Measurements from ENCODE around the gene IRS1.

Gene IRS1

GRCh38 chr2:226721541-226721940 is 78.1 kb downstream of the IRS1 start:
- peak; percentile 51 for DNase-seq (ENCODE audit: low read depth)

DNA sequence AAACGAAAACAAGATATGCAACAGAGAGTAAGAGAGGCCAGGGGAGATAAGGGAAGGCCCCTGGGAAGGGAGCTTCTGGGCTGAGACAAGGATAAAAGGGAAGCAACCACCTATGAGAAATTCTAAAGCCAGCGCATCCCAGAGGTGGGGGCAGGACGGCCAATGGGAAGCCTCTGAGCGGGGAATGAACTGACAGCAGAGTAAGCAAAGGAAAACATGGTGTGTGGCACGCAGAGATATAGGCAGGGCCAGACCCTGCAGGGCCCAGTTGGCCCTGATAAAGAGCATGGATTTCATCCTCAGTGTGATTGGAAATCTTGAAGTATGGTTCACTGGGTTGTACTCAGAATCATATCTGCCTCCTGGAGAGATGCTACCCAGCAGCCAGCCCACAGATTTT is 78.7 kb downstream of the IRS1 start:
- peak; percentile 34 for DNase-seq (ENCODE audit: low read depth)

DNA sequence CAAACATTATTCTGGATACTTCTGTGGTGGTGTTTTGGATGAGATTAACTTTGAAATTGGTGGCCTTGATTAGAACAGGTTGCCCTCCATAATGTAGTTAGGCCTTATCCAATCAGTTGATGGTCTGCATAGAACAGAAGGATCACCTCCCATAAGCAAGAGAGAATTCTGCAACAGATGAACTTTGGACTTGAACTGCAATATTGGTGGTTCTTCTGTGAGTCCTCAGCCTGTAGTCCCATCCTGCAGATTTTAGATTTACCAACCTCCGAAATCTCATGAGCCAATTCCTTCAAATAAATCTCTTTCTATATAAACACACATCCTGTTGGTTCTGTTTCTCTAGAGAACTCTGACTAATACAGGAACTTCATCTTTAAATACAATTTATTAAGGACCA is 81.9 kb downstream of the IRS1 start:
- DNase-seq (ENCODE audit: low read depth) = no peak

- DNase-seq (ENCODE audit: low read depth) = no peak
These were observed 83.5 kb downstream of the IRS1 start for GRCh38 chr2:226716126-226716525.

GRCh38 chr2:226715347-226715990 is 84.2 kb downstream of the IRS1 start:
- no peak for DNase-seq (ENCODE audit: low read depth)

DNA sequence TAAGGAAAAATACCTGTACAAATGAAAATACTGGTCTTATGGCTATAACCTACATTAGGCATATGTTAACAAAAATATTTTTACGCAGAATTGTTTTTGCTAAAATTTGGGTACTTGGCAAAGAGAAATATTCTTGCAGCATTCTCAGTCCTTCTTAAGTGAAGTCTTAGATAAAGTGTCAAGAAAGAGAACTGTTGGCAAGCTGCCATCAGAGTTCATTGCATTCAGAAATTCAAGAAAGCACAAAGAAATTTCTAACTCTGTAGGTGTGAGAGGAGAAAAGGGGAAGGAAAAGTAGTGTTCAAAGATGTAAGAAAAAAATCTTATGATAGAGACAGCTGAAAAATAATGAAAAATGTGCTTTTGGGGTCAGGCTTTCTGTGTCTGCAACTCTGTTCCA is 86.7 kb downstream of the IRS1 start:
- DNase-seq (ENCODE audit: low read depth) = no peak

GRCh38 chr2:226711606-226712296 is 87.9 kb downstream of the IRS1 start:
- no peak for DNase-seq (ENCODE audit: low read depth)

DNA sequence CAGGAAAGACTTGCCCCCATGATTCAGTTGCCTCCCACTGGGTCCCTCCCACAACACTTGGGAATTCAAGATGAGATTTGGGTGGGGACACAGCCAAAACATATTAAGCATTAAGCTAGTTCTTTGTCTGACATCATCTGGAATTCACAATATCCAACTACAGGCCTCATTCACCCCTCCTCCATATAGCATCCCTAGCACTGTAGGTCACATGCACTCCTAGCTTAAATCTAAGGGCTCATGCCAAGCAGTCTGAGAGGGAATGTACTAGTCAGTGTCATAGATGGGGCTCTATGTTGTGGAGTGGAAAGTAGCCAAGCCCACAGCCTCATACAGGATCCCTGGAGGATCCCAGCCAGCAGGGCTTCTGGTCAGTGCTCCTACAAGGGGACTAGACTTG is 92.1 kb downstream of the IRS1 start:
- no peak for DNase-seq (ENCODE audit: low read depth)

DNA sequence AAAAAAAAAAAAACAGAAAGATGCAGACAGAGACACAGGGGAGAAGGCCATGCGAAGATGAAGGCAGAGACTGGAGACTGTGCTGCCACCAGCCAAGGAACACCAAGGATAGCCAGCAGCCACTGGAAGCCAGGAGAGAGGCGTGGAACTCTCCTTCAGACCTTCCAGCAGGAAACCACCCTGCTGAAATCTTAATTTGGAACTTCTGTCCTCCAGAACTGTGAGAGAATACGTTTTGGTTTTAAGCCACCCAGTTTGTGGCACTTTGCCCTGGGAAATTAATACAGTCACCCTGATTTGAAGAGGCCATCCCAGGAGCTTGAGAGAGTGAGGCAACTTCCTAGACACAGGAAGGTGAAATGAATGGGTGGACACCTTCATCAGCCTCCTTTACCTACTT is 93.7 kb downstream of the IRS1 start:
- no peak for DNase-seq (ENCODE audit: low read depth)

DNA sequence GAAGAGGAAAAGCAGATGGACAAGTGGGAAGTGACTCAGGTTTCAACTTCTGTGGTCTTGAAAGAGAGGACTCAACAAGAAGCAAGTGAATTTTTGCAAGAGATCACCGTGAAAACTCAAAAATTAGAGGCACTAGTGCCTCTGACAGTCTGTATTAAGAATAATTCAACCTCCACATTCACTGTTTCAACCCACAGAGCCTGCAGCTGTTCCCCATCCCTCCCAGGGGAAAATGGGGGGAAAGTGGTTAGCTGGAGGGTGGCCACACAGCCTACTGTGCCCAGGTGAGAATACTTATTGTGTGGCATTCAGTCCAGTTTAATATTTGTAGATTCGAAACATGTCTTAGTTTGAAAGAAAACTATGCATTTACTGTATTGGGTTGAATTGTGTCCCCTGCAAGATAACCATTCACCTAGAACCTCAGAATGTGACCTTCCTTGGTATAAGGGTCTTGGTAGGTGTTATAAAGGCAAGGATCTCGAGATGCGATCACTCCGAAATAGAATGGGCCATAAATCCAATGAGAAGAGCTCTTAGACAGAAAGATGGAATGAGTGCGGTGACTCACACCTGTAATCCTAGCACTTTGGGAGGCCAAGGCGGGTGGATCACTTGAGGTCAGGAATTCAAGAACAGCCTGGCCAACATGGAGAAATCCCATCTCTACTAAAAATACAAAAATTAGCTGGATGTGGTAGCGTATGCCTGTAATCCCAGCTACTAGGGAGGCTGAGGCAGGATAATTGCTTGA is 94.3 kb downstream of the IRS1 start:
- no peak for DNase-seq (ENCODE audit: low read depth)

DNA sequence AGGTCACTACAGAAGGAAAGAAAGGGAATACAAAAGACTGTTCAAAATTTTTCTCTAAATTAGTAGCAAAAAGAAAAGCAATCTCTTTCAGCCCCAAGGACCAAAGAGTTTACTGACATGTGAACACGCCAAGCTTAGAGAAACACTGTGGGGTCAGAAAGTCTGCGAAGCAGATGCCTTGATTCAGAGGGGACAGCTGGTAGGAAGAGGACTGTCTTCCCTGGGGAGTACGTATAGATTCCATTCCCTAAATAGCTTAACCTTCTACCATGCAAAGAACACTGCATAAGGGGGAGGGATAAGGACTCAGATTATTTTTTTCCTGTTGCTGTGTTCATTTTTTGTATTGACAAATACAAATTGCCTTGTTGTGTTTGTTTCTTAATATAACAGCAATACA is 96.1 kb downstream of the IRS1 start:
- no peak for DNase-seq (ENCODE audit: low read depth)

DNA sequence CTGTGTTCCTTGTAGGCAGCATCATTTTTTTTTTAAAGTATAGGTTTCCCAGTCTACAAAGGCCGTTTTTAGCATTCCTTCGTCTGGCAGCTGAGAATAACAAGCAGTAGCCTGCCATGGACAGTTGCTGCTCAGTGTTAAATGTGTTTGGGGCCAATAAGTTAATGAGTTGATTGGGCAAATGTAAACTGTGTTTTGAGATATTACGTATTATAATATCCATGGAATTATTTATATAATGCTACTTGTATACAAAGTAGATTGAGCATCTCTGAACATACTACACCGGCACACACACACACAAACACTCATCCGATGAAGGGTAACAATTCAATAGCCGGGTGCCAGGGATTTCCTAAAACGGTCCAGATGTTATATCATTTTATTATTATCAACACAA is 97.2 kb downstream of the IRS1 start:
- DNase-seq (ENCODE audit: low read depth) = no peak

DNA sequence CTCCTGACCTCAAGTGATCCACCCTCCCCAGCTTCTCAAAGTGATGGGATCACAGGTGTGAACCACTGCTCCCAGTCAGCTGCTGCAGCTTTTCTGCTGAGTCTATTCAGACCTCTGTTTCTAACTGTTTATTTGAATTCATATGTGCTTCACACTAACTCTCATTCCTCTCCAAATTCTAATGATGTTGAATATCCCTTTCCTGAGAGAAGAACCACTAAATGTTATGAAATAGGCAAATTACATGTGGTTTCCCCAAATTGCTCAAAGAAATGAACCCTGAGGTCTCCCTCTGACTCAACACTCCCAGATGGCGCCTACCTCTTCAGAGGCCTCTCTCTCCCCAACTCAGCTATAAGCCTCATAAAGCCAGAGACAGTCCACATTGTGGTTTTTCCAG is 98.6 kb downstream of the IRS1 start:
- DNase-seq (ENCODE audit: low read depth) = peak; percentile 98

DNA sequence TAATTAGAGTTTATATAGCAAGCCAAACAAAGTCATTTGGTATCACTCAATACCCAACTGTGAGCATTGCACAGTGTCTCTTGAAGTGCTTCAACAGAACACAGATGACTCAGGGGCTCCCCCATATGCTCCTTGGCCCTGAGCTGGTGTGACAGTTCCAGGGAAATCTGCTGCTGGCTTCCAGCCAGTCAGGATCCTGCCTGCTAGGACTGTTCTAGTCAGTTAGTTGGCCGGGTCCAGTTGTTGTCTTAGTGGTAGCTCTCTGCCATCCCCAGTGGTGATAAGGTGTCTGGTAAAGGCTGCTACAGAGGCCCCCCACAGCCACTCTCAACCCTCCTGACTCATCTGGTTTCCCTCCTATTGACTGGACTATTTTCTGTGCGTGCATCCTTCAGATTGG is 100.3 kb downstream of the IRS1 start:
- peak; percentile 55 for DNase-seq (ENCODE audit: low read depth)

DNA sequence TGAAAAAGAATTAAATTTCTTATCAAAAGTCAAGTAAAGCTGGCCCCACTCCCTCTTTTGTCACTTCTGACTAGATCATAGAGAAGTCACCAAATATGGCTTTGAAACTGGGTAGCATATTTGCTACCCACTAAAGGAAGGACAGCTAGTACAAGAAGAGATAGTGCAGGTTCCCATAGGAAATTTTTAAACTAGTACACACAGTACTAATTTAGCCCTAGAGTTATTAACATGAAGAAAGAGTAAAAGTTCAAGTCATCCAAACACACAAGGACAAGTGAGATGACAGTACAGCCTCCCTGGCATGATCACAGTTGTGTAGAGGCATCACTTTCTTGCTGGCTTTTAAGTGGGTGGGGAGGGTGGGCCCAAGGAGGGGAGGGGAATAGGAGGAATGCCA is 100.9 kb downstream of the IRS1 start:
- no peak for DNase-seq (ENCODE audit: low read depth)

GRCh38 chr2:226694586-226695284 is 104.9 kb downstream of the IRS1 start:
- DNase-seq (ENCODE audit: low read depth) = no peak

GRCh38 chr2:226694149-226694548 is 105.5 kb downstream of the IRS1 start:
- no peak for DNase-seq (ENCODE audit: low read depth)

- DNase-seq (ENCODE audit: low read depth) = no peak
These were observed 106.1 kb downstream of the IRS1 start for GRCh38 chr2:226693521-226693920.

- no peak for DNase-seq (ENCODE audit: low read depth)
These were observed 107.0 kb downstream of the IRS1 start for GRCh38 chr2:226692521-226693126.

GRCh38 chr2:226691255-226691654 is 108.4 kb downstream of the IRS1 start:
- no peak for DNase-seq (ENCODE audit: low read depth)

- DNase-seq (ENCODE audit: low read depth) = no peak
These were observed 109.1 kb downstream of the IRS1 start for GRCh38 chr2:226690461-226691024.

All from amniotic epithelial cell (primary cell).